ENCODE measurements around the gene SMC6.

Gene SMC6

GRCh38 chr2:17788773-17789172 is 35.2 kb upstream of the SMC6 start:
- TF ChIP-seq CTCF (IDR thresholded peaks at IDR 0.05; ENCODE audit: extremely low read depth, insufficient read depth, missing control alignments) = no peak
- in situ Hi-C loops (cut with MboI; ENCODE audit: low pct_unique_long_range_greater_than_20kb, low sequenced_read_pairs, unreplicated experiment) = no loop called here
- DNase-seq (ENCODE audit: low spot score) = no peak

DNA sequence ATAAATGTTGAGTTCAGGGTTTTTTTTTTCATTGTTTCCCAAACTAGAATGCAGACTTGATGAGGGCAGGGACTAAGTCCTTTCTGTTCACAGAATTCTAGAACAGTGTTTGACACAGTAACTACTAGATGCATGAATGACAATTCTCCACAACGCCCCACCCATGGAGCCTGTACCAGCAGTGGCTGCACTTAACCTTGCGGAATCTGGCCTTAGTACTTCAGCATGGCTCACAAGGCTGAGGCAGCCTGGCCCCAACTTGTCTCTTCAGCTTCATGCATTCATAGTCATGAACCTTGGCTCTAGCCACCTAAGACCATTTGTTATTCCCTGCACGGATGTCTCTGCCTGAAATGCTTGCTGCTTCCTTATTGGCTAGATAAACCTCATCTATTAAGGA is 33.1 kb upstream of the SMC6 start:
- no peak for DNase-seq (ENCODE audit: low spot score)
- in situ Hi-C loops (cut with MboI; ENCODE audit: low pct_unique_long_range_greater_than_20kb, low sequenced_read_pairs, unreplicated experiment) = no loop called here
- no peak for TF ChIP-seq CTCF (IDR thresholded peaks at IDR 0.05; ENCODE audit: extremely low read depth, insufficient read depth, missing control alignments)

DNA sequence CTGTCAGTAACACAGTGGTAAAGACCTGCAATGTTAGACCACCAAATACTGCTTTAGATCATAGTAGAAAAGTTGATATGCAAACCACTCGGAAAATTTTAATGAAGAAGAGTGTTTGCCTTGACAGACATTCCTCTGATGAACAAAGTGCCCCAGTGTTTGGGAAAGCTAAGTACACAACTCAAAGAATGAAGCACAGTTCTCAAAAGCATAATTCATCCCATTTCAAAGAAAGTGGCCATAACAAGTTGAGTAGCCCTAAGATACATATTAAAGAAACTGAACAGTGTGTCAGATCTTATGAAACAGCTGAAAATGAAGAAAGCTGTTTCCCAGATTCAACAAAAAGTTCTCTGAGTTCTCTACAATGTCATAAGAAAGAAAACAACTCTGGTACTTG is 27.9 kb upstream of the SMC6 start:
- TF ChIP-seq CTCF (IDR thresholded peaks at IDR 0.05; ENCODE audit: extremely low read depth, insufficient read depth, missing control alignments) = no peak
- no peak for DNase-seq (ENCODE audit: low spot score)
- in situ Hi-C loops (cut with MboI; ENCODE audit: low pct_unique_long_range_greater_than_20kb, low sequenced_read_pairs, unreplicated experiment) = no loop called here

DNA sequence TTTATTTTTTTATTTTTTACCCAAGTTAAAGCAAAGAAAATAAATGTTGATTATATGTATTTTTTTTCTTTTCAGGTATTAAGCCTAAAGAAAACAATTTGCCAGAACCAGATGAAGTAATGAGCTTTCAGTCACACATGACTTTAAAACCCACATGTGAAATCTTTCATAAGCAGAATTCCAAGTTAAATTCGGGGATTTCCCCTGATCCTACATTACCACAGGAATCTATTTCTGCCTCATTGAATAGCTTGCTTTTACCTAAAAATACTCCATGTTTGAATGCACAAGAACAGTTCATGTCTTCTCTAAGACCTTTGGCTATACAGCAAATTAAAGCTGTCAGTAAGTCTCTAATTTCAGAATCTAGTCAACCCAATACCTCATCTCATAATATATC is 26.9 kb upstream of the SMC6 start:
- no peak for TF ChIP-seq CTCF (IDR thresholded peaks at IDR 0.05; ENCODE audit: extremely low read depth, insufficient read depth, missing control alignments)
- in situ Hi-C loops (cut with MboI; ENCODE audit: low pct_unique_long_range_greater_than_20kb, low sequenced_read_pairs, unreplicated experiment) = no loop called here
- no peak for DNase-seq (ENCODE audit: low spot score)

DNA sequence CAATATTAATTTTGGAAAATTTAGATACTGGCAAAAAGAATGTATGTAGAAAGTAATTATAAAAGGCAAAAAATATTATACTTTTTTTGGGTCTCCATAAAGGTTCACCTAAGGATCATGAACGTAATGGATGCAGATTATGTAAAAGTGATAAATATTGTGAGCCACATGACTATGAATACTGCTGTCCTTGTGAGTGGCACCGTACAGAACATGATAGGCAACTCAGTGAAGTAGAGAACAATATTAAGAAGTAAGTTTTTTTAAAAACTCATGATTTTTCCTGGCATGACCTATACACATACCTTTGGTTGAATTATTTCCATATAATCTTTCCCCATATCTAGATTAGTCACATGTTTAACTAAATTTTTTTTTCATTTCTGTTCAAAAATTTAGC is 18.9 kb upstream of the SMC6 start:
- in situ Hi-C loops (cut with MboI; ENCODE audit: low pct_unique_long_range_greater_than_20kb, low sequenced_read_pairs, unreplicated experiment) = no loop called here
- no peak for TF ChIP-seq CTCF (IDR thresholded peaks at IDR 0.05; ENCODE audit: extremely low read depth, insufficient read depth, missing control alignments)
- no peak for DNase-seq (ENCODE audit: low spot score)

GRCh38 chr2:17771956-17772355 is 18.3 kb upstream of the SMC6 start:
- in situ Hi-C loops (cut with MboI; ENCODE audit: low pct_unique_long_range_greater_than_20kb, low sequenced_read_pairs, unreplicated experiment) = no loop called here
- TF ChIP-seq CTCF (IDR thresholded peaks at IDR 0.05; ENCODE audit: extremely low read depth, insufficient read depth, missing control alignments) = no peak
- DNase-seq (ENCODE audit: low spot score) = no peak

DNA sequence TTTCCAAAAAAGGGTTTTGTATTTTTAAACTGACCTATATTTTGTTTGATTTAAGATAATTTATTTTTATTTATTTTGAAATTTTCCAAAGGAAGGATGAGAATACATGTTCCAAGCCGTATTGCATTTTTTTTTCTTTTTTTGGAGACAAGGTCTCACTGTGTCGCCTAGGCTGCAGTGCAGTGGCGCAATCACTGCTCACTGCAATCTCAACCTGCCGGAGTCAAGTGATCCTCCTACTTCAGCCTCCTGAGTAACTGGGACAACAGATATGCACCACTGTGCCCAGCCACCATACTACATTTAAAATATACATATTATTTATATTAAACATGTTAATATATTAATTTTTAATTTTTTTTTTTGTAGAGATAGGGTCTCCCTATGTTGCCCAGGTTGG is 15.3 kb upstream of the SMC6 start:
- in situ Hi-C loops (cut with MboI; ENCODE audit: low pct_unique_long_range_greater_than_20kb, low sequenced_read_pairs, unreplicated experiment) = no loop called here
- TF ChIP-seq CTCF (IDR thresholded peaks at IDR 0.05; ENCODE audit: extremely low read depth, insufficient read depth, missing control alignments) = no peak
- no peak for DNase-seq (ENCODE audit: low spot score)

All from GM13977 (cell line).